Ovary (tissue), 10 donors: Measurements from ENCODE around the gene OR5T3. TPM values are rescaled to one million over a fixed set of nuclear protein-coding genes. Genes with fewer than 3 reads are reported as not detected.
"Not testable (repeated sequence)": the region's sequence is repeated elsewhere in the genome, so short reads cannot be mapped to it uniquely, and the experiment has no call there.

Experiments
- DNase-seq, 5 donors: peaks; one replicate each; pipeline ENCODE4 v3.0.0-alpha.2; 2019 to 2020
- H3K27ac ChIP-seq, 2 donors: fragments of 200-600 bp; one replicate each; pipeline versions ENCODE4 v1.5.1 to v1.8.0; 2019 to 2022
- H3K27me3 ChIP-seq: fragments of 200-600 bp; one replicate; pipeline ENCODE4 v1.8.0; 2022
- H3K36me3 ChIP-seq: fragments of 200-600 bp; sonication (generic); one replicate; pipeline ENCODE4 v1.5.1; 2019
- H3K4me1 ChIP-seq: one replicate; pipeline ENCODE4 v1.8.1; 2013; ENCODE audit warnings: mild to moderate bottlenecking, moderate library complexity; ENCODE audit not compliant: insufficient read depth
- H3K4me3 ChIP-seq: fragments of 200-600 bp; sonication (generic); one replicate; pipeline ENCODE4 v1.5.1; 2017
- H3K9me3 ChIP-seq, 2 donors: fragments of 200-600 bp in 1 of 2; sonication (generic) in 1 of 2; one replicate each; pipeline versions ENCODE4 v1.5.1 to v1.8.1; 2013 to 2019; ENCODE audit warnings: mild to moderate bottlenecking in 1 of 2, moderate library complexity in 1 of 2
- EP300 ChIP-seq: sonication (generic); formaldehyde crosslinking; IDR thresholded peaks from one replicate; pipeline ENCODE4 v1.6.1; 2017; ENCODE audit warnings: antibody characterized with exemption
- POLR2A ChIP-seq: fragments of 450-650 bp; IDR thresholded peaks from one replicate; pipeline ENCODE4 v1.6.1; 2017; ENCODE audit warnings: antibody characterized with exemption, mild to moderate bottlenecking, moderate library complexity
- WGBS, 3 donors: extraction: QIAGEN DNeasy Blood & Tissue Kit in 1 of 3; methylation state at CpG; one replicate each; pipeline versions ENCODE4 v1.1.5 to v1.1.7; 2013 to 2017; 5-methylcytosine and 5-hydroxymethylcytosine counted together
- intact Hi-C, 4 donors: fragments of 100-400 bp; cut with DNase I; formaldehyde crosslinking; loops; one replicate each; pipeline versions ENCODE4 v1.11.0 to v1.15.1; 2022 to 2023
- long read RNA-seq, 3 donors: library from polyadenylated mRNA in 2 of 3; unstranded in 2 of 3; transcript quantifications; one replicate each; pipeline ENCODE4 v2.0.0 and lab custom pipeline, GENCODE V29; 2021 to 2026
- polyA plus RNA-seq, 2 donors: library from polyadenylated mRNA; stranded (reverse); fragments of 200-250 nt in 1 of 2; fragments of 350-450 nt in 1 of 2; fragmentation: Illumina TruSeq in 1 of 2; extraction: RNeasy Lipid Tissue Mini Kit (QIAGEN cat#74804) in 1 of 2; gene quantifications; one replicate each; pipeline ENCODE4 v1.2.3, GENCODE V29; 2013 to 2014
- total RNA-seq, 7 donors: library from RNA; depleted of rRNA in 2 of 7; stranded (reverse); fragments of >200 nt in 2 of 7; fragmentation: NEBNext Ultra II Directional in 3 of 7; extraction: Animal tissue kit (Norgen Biotek cat#: 25700) in 3 of 7; gene quantifications; one replicate each; pipeline versions ENCODE4 v1.1.0 to v1.2.4, GENCODE V29; 2016 to 2023
- TF ChIP-seq, protein P1 (sequence below), 3 donors: fragments of 450-650 bp in 2 of 3; fragments of 200-600 bp in 1 of 3; IDR thresholded peaks; one replicate each; pipeline versions ENCODE4 v1.5.1 to v1.8.0; 2016 to 2022; ENCODE audit warnings: antibody characterized with exemption in 3 of 3, mild to moderate bottlenecking in 1 of 3
- donor health status: DM: no; HTN: no; CAD: no; lungs with moderate emphysema.
- donor health status: DM: no; HTN: no; CAD: no.
- donor health status: Bipolar disorder and iron deficiency.
- donor health status: DM: yes; HTN: yes; CAD: no.
- donor health status: DM: no; HTN: no; CAD: no.
- donor health status: DM: yes; HTN: yes; CAD: no.

OR5T3 gene
- total RNA-seq (not detected), polyA plus RNA-seq (not detected)
- long read RNA-seq, donor 1, result 0 reads
- long read RNA-seq, donor 2, result 0 reads
- long read RNA-seq, donor 3, result 0 reads

- no peaks in the 10 kb centered on the region for H3K36me3 ChIP-seq
- H3K27ac ChIP-seq, result no peak within 1 kb of the TSS
- H3K9me3 ChIP-seq, result no peaks in the 10 kb centered on the region
- no peaks in the 10 kb centered on the region for H3K4me1 ChIP-seq
- H3K27me3 ChIP-seq, result no peaks in the 10 kb centered on the region
- H3K4me3 ChIP-seq, result no peak within 1 kb of the TSS
- intact Hi-C loops, result no loop called here
- no peak for DNase-seq
- no peak for TF ChIP-seq POLR2A
- TF ChIP-seq, protein P1, sequence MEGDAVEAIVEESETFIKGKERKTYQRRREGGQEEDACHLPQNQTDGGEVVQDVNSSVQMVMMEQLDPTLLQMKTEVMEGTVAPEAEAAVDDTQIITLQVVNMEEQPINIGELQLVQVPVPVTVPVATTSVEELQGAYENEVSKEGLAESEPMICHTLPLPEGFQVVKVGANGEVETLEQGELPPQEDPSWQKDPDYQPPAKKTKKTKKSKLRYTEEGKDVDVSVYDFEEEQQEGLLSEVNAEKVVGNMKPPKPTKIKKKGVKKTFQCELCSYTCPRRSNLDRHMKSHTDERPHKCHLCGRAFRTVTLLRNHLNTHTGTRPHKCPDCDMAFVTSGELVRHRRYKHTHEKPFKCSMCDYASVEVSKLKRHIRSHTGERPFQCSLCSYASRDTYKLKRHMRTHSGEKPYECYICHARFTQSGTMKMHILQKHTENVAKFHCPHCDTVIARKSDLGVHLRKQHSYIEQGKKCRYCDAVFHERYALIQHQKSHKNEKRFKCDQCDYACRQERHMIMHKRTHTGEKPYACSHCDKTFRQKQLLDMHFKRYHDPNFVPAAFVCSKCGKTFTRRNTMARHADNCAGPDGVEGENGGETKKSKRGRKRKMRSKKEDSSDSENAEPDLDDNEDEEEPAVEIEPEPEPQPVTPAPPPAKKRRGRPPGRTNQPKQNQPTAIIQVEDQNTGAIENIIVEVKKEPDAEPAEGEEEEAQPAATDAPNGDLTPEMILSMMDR (IDR thresholded peaks at IDR 0.05), result no peak
- no peak for TF ChIP-seq EP300
Measured at GRCh38 chr11:56251954-56252353, at the start of gene OR5T3. Gene OR5T3, plus strand, starts transcription at chr11:56252254. Its CDS starts 0 bp downstream, at chr11:56252254.

DNA sequence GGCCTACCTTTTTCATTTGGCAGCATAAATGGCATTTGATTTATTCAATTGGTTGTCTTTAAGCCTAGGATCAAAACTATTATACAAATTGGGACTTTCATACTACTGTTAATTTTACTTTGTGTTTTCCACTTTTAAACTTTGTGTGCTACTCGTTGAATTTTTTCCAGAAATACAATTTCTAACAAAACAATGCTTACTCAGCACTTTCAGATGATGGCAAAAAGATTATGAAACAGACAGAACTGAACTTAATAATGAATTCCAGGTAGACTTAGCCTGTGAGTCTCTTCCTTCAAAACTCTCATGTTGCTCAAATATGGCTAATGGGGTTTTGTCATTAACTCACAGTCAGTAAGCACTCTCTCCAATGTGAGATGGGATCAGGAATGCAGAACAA, 44.3 kb upstream of the OR5T3 start:
- Histone ChIP-seq H3K36me3 (no peaks in the 10 kb centered on the region), H3K4me1 (no peaks in the 10 kb centered on the region), H3K27ac (no peak overlapping the region), H3K4me3 (no peak overlapping the region), H3K27me3 (no peaks in the 10 kb centered on the region), H3K9me3 (no peaks in the 10 kb centered on the region)
- DNase-seq, result no peak
- TF ChIP-seq, protein P1 (IDR thresholded peaks at IDR 0.05), result no peak
- TF ChIP-seq EP300 (no peak), POLR2A (no peak)
- 35 to 58% (median 37%) methylated on average over 1 of the region's 1 CpG for WGBS, 3 donors
- intact Hi-C loops, result no loop called here

DNA sequence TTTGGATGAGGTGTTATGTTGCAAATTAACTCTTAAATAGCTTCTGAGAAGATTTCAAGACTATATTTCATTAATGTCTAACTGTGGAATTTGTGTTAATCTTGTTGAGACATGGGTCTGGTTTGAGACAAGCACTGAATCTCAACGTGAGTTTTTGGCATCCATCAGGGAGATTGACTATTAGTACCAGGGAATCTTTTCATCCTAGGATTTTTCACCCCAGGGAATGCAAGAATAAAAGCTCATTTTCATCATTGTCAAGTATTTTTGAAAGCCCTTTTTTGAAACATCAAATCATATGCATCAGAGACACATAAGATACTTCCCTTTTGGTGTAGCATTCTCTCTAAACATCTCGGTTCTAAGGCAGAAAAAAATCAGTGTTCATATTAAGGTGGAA, 37.5 kb upstream of the OR5T3 start:
- WGBS, 3 donors, result 57 to 75% (median 68%) methylated on average over 2 of the region's 2 CpGs
- Histone ChIP-seq H3K36me3 (no peaks in the 10 kb centered on the region), H3K4me1 (no peaks in the 10 kb centered on the region), H3K27ac (no peak overlapping the region), H3K4me3 (no peak overlapping the region), H3K27me3 (no peaks in the 10 kb centered on the region), H3K9me3 (no peaks in the 10 kb centered on the region)
- TF ChIP-seq, protein P1 (IDR thresholded peaks at IDR 0.05), result no peak
- TF ChIP-seq EP300 (no peak), POLR2A (no peak)
- intact Hi-C loops, result no loop called here
- no peak for DNase-seq

- H3K27ac ChIP-seq, H3K4me3 ChIP-seq, H3K27me3 ChIP-seq, H3K36me3 ChIP-seq, DNase-seq, intact Hi-C loops, H3K9me3 ChIP-seq, H3K4me1 ChIP-seq: not testable (repeated sequence)
- 80 to 83% (median 80%) methylated on average over 5 of the region's 5 CpGs for WGBS, 3 donors
Measured at GRCh38 chr11:56219735-56220134, 32.3 kb upstream of the OR5T3 start.

DNA sequence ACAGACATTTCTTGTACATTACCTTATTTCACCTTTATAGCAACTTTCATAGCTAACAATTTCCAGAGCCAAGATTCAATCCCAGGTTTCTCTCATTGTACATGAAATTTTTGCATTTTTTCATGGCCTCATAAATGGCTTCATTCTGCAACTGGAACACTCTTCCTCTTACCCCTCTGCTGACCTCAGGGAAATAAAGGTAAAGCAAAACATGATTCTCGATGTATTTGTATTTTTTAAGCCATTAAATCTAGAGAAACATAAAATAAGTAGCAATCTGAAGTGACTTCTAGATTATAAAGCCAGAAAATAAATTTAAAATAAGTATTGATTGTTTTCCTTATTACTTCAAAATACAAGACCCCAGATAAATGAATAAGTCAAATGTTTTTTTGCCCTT, 17.9 kb upstream of the OR5T3 start, which contains the start of gene OR5T2:
Gene OR5T2 (minus strand): TSS at position 101 of the 400 bp plus-strand sequence. CDS start 1,193 bp downstream, outside the sequence.
- no peak for DNase-seq
- TF ChIP-seq EP300 (no peak), POLR2A (no peak)
- TF ChIP-seq, protein P1 (IDR thresholded peaks at IDR 0.05), result no peak
- no peak within 1 kb of the TSS for H3K4me3 ChIP-seq
- 44 to 53% (median 50%) methylated on average over 1 of the region's 1 CpG for WGBS, 3 donors
- no peaks in the 10 kb centered on the region for H3K4me1 ChIP-seq
- intact Hi-C loops, result no loop called here
- H3K27me3 ChIP-seq, result no peaks in the 10 kb centered on the region
- H3K27ac ChIP-seq, result no peak within 1 kb of the TSS
- no peaks in the 10 kb centered on the region for H3K9me3 ChIP-seq
- H3K36me3 ChIP-seq, result no peaks in the 10 kb centered on the region
